Measurements from ENCODE around the gene DCAF4.

DCAF4 gene

DNA sequence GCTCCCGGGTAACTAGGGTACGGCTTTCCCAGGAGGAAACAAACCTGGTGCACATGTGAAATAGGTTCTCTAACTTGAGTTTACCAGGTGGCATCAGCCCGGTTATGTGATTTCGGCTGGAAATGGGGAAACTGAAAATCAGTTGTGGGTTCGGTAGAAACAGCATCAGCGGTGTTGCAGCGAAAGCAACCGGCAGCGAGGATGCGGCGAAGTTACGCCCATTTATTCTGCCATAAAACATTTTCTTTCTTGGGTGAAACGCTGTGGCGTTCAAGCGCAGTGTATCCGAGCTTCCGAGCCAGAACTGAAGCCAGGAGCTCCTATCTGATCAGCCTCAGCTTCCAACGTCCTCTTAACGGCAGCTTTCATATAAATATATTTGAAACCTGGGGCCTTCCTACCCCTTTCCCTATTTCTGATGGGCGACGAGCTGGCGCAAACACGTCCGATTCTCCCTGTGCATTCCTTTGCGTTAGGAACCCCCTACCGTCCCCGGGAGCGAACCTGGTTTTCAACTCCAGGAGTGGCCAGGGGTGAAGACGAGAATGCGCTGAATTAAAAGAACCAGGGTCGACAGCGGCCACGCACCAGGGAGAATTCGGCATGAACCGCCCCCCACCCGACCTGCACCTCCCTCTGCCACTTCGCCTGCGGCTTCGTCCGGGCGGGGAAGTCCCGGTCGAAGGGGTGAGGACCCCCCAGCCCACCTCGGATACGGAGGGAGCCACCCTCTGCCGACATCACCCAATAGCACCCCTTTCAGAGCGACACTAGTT is 34.0 kb upstream of the DCAF4 start:
- Histone ChIP-seq H3K27ac (no peak overlapping the region), H3K36me3 (no peaks in the 10 kb centered on the region), H3K9me3 (ENCODE audit: severe bottlenecking) (no peaks in the 10 kb centered on the region), H3K4me3 (ENCODE audit: low read depth, low read length) (peak overlapping the region; percentile 83), H3K27me3 (ENCODE audit: insufficient read depth, low read depth, severe bottlenecking) (peaks cover 5% of the 10 kb centered on the region)
- TF ChIP-seq, protein P1, sequence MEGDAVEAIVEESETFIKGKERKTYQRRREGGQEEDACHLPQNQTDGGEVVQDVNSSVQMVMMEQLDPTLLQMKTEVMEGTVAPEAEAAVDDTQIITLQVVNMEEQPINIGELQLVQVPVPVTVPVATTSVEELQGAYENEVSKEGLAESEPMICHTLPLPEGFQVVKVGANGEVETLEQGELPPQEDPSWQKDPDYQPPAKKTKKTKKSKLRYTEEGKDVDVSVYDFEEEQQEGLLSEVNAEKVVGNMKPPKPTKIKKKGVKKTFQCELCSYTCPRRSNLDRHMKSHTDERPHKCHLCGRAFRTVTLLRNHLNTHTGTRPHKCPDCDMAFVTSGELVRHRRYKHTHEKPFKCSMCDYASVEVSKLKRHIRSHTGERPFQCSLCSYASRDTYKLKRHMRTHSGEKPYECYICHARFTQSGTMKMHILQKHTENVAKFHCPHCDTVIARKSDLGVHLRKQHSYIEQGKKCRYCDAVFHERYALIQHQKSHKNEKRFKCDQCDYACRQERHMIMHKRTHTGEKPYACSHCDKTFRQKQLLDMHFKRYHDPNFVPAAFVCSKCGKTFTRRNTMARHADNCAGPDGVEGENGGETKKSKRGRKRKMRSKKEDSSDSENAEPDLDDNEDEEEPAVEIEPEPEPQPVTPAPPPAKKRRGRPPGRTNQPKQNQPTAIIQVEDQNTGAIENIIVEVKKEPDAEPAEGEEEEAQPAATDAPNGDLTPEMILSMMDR (IDR thresholded peaks at IDR 0.05; ENCODE audit: low read depth, low read length) = no peak
- no peak for DNase-seq

DNA sequence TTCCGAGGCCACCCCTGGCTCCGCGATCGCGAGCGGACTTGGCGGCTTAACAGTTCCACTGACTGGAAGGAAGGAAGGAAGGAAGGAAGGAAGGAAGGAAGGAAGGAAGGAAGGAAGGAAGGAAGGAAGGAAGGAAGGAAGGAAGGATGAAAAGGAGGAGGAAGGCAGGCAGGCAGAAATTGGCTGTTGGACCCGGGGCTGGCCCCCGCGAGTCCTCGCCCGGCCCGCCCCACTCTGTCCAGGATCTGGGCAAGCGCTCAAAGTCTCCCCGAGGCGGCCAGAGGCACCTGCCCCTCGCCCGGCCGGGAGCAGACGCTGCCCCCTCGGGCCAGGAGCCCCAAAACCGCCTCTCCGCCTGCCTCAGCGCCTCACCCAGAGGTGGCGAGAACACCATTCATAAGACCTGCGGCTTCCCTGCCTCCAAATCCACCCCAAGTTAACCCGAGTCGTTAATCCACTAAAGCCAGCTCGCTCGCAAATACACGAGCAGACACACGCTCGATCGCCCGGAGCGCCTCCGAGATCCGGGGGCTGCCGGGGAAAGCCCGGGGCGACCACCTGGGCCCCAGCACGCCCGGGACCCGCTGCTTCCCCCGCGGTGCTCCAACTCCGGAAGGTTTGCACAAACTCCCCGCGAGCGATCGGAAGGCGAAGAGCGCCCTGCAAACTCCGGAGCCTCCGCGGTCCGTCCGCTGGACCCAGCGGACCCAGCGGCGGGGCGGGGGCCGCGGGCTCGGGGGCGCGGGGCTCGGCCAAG is 33.2 kb upstream of the DCAF4 start:
- no peaks in the 10 kb centered on the region for H3K9me3 ChIP-seq (ENCODE audit: severe bottlenecking)
- H3K36me3 ChIP-seq = no peaks in the 10 kb centered on the region
- H3K4me3 ChIP-seq (ENCODE audit: low read depth, low read length) = peak overlapping the region; percentile 83
- peak; percentile 53 for DNase-seq
- peaks cover 5% of the 10 kb centered on the region for H3K27me3 ChIP-seq (ENCODE audit: insufficient read depth, low read depth, severe bottlenecking)
- no peak overlapping the region for H3K27ac ChIP-seq
- TF ChIP-seq, protein P1 (IDR thresholded peaks at IDR 0.05; ENCODE audit: low read depth, low read length) = no peak

DNA sequence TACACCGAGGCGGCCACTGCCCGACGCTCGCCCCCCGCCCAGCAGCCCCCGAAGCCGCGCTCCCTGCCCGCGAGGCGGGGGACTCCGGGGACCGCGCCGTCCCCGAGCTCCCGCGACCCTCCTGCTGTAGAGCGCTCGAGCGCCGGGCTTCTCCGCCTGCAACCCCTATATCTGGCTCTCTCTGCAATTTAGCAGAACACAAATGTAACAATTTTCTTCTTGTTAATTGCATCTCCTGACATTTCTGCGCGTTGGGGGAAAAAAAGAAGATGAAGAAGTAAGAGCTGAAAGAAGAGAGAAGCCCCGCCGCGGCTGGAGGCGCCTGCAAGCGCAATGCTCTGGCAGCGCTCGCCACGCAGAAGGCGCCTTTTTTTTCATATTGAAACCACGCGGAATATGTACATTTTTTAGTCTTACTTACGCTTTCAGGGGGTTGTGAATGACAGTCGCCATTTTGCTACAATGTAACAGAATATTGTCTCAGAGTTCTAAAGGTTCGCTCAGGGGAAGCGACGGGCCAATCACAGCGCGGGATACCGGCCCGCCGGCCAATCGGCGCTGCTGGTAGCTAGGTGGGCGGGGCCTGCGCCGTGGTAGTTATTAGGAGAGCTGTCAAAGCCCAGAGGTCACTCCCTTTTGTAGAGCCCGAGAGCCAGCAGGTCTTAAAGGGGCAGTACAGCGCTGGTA is 32.5 kb upstream of the DCAF4 start, which contains the start of gene DPF3:
Gene DPF3 (minus strand): TSS at position 466 of the 687 bp plus-strand sequence. CDS start 13 bp downstream, at position 453.
- H3K4me3 ChIP-seq (ENCODE audit: low read depth, low read length) = peak within 1 kb of the TSS; percentile 83
- peaks cover 5% of the 10 kb centered on the region for H3K27me3 ChIP-seq (ENCODE audit: insufficient read depth, low read depth, severe bottlenecking)
- peak; percentile 96 for DNase-seq
- H3K36me3 ChIP-seq = no peaks in the 10 kb centered on the region
- peak within 1 kb of the TSS; percentile 59; the same call in 1 of the 2 replicates for H3K27ac ChIP-seq
- TF ChIP-seq, protein P1 (IDR thresholded peaks at IDR 0.05; ENCODE audit: low read depth, low read length) = no peak
- no peaks in the 10 kb centered on the region for H3K9me3 ChIP-seq (ENCODE audit: severe bottlenecking)

DNA sequence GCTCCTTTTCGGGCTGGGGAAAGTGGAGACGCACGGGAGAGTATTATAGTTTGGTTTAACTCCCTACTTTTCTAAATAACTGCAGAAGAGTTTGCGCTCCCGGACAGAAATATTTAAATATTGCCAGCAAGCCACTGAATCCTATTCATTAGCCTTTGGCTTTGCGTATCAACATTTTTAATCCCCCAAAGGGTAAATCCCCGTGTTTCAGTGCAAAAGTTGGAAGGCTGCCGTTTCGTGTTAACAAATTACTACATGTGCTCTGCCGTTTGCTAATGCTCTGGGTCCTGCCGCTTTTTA is 32.0 kb upstream of the DCAF4 start:
- Histone ChIP-seq H3K36me3 (no peaks in the 10 kb centered on the region), H3K4me3 (ENCODE audit: low read depth, low read length) (peak overlapping the region; percentile 83), H3K27me3 (ENCODE audit: insufficient read depth, low read depth, severe bottlenecking) (peaks cover 5% of the 10 kb centered on the region), H3K27ac (no peak overlapping the region), H3K9me3 (ENCODE audit: severe bottlenecking) (no peaks in the 10 kb centered on the region)
- TF ChIP-seq, protein P1 (IDR thresholded peaks at IDR 0.05; ENCODE audit: low read depth, low read length) = no peak
- DNase-seq = no peak

DNA sequence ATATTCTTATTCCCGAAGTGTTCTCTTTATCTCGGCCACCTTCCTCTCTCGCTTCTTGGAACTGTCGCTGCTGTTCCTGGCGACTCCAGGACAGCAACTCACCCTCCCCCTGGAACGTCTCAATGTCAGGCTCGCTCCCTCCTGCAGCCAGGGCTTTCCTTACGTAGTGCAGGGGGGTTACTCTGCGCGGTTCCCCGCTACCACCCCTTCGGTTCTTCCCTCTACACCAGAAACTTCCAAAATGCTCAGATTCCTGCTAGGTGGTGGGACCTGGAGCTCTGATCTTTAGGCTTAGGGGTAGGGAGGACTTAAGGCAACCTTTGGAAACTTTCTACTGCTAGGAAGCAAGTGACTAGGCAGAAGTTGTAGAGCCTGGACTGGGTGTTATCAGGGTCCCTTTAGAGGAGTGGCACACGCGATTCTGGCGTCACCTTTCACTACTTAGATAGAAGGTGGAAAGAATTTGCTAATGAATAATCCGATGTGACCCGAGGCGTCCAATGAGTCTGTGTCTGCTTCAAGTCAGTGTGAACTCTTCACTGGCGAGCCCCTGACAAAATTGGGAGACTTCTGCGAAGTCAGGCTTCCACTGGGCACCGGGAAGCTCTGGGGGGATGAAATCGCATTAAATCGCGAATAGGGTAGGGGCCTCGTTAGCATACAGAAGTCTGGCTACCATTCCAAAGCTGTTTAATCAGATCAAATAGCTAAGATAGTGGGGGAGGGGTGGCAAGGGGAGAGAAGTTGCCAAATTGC is 31.5 kb upstream of the DCAF4 start:
- TF ChIP-seq, protein P1 (IDR thresholded peaks at IDR 0.05; ENCODE audit: low read depth, low read length) = no peak
- Histone ChIP-seq H3K9me3 (ENCODE audit: severe bottlenecking) (no peaks in the 10 kb centered on the region), H3K27ac (no peak overlapping the region), H3K4me3 (ENCODE audit: low read depth, low read length) (peak overlapping the region; percentile 83), H3K27me3 (ENCODE audit: insufficient read depth, low read depth, severe bottlenecking) (peaks cover 5% of the 10 kb centered on the region), H3K36me3 (no peaks in the 10 kb centered on the region)
- peak; percentile 34 for DNase-seq
